ENCODE results near the gene PDIA2.

PDIA2 gene

DNA sequence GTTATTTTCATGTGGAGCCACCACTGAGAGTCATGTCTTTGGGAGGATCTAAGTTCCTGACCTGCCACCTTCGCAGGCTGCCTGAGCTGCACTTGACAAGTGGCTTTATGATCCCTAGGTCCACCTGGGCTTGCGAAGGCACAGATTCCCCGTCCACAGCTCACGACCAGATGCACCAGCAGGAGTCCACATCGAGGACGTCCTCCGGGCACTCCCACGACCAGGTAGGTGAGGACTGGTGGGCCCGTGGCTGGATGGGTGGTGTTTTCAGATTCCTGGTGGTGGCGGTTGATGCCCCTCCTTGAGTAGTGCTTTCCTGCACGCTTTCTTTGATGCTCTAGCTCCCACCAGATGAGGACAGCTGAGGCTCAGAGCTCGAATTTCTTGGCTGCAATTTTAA is 33.5 kb upstream of the PDIA2 start:
- TF ChIP-seq, protein P1, sequence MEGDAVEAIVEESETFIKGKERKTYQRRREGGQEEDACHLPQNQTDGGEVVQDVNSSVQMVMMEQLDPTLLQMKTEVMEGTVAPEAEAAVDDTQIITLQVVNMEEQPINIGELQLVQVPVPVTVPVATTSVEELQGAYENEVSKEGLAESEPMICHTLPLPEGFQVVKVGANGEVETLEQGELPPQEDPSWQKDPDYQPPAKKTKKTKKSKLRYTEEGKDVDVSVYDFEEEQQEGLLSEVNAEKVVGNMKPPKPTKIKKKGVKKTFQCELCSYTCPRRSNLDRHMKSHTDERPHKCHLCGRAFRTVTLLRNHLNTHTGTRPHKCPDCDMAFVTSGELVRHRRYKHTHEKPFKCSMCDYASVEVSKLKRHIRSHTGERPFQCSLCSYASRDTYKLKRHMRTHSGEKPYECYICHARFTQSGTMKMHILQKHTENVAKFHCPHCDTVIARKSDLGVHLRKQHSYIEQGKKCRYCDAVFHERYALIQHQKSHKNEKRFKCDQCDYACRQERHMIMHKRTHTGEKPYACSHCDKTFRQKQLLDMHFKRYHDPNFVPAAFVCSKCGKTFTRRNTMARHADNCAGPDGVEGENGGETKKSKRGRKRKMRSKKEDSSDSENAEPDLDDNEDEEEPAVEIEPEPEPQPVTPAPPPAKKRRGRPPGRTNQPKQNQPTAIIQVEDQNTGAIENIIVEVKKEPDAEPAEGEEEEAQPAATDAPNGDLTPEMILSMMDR (IDR thresholded peaks at IDR 0.05; ENCODE audit: low read depth, low read length) = no peak
- no peak for TF ChIP-seq EZH2phosphoT487 (IDR thresholded peaks at IDR 0.05; ENCODE audit: low read depth)
- peaks cover 12% of the 10 kb centered on the region for H3K4me1 ChIP-seq (ENCODE audit: low read length)

DNA sequence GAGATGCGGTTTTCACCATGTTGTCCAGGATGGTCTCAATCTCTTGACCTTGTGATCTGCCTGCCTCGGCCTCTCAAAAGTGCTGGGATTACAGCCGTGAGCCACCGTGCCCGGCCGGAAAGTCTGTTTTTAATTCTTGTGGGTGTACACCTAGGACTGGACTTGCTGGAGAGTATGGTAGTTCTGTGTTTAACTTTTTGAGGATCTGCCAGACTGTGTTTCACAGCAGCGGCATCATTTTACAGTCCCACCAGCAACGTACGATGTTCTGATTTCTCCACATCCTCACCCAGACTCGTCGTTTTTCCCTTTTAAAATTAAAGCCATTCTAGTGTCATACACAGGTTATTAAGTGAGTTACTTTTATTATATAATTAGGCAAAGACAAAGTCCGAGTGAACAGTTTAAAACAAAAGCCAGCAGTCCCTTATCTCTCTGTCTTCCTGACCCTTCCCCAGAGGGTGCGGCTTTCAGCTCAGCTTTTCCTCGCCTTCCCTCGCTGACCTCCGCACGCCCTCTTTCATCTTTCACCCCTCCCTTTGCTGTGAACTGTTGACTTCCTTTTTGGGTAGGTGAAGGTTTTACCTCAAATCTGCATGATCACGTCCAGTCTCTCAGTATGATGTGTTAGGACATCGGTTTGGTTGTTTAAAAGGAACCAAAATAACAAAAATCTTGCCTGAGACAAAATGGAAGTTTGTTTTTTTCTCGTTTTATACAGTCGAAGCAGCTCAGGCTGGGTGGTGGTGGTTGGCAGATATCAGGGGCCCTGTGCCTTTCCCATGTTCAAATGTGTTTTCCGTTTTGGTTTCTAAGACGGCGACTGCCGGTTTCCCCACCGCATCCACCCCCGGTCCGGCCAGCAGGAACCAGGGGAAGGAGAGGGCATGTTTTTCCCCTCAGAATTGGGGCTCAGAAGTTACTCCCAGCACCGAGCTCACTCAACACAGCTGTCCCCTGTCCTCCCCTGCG is 30.3 kb upstream of the PDIA2 start:
- Histone ChIP-seq H3K27me3 (ENCODE audit: low read depth, low read length) (no peaks in the 10 kb centered on the region), H3K4me3 (ENCODE audit: low read length) (peak overlapping the region; percentile 50), H3K9me3 (ENCODE audit: insufficient read depth, low read length) (no peaks in the 10 kb centered on the region), H3K4me1 (ENCODE audit: low read length) (peaks cover 12% of the 10 kb centered on the region), H3K4me2 (ENCODE audit: low read length) (peak overlapping the region; percentile 54), H3K79me2 (ENCODE audit: low read length) (no peaks in the 10 kb centered on the region), H3K27ac (ENCODE audit: low read length) (peak overlapping the region; percentile 58), H3K9ac (ENCODE audit: low read length) (peak overlapping the region; percentile 14; the same call in 1 of the 2 replicates), H2AFZ (ENCODE audit: low read depth, low read length) (no peak overlapping the region; the same call in 1 of the 2 replicates), H4K20me1 (ENCODE audit: insufficient read depth, low read length) (no peaks in the 10 kb centered on the region), H3K36me3 (replicated peaks; ENCODE audit: low read depth, low read length) (peaks cover 6% of the 10 kb centered on the region)
- no peak for TF ChIP-seq EZH2phosphoT487 (IDR thresholded peaks at IDR 0.05; ENCODE audit: low read depth)
- TF ChIP-seq, protein P1 (IDR thresholded peaks at IDR 0.05; ENCODE audit: low read depth, low read length) = no peak

More for the DNA sequence above, 33.5 kb upstream of the PDIA2 start:
- H3K9me3 ChIP-seq (ENCODE audit: insufficient read depth, low read length) = no peaks in the 10 kb centered on the region
- H3K79me2 ChIP-seq (ENCODE audit: low read length) = no peaks in the 10 kb centered on the region
- no peak overlapping the region for H3K4me3 ChIP-seq (ENCODE audit: low read length)
- H4K20me1 ChIP-seq (ENCODE audit: insufficient read depth, low read length) = no peaks in the 10 kb centered on the region
- no peak overlapping the region for H3K9ac ChIP-seq (ENCODE audit: low read length)
- no peak overlapping the region for H3K4me2 ChIP-seq (ENCODE audit: low read length)
- H3K27ac ChIP-seq (ENCODE audit: low read length) = no peak overlapping the region
- H3K36me3 ChIP-seq (replicated peaks; ENCODE audit: low read depth, low read length) = peaks cover 6% of the 10 kb centered on the region
- H2AFZ ChIP-seq (ENCODE audit: low read depth, low read length) = no peak overlapping the region
- H3K27me3 ChIP-seq (ENCODE audit: low read depth, low read length) = no peaks in the 10 kb centered on the region

DNA sequence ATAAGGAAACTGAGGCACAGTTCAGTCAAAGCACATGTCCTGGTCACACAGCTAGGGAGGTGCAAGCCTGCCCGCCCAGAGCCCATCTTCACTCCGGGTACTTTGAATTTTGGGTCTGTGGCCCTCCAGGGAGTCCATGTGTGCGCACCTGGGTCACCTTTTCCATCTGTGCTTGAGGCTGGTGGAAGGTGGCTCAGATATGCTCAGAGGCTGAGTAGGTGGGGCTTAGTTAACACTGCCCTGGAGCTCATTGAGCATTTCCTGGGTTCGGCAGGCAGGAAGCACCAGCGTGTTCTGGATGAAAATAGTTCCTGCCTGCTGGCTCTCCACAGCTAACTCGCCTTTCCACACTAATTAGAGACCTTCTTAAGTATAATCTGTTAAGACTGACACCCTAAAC is 29.1 kb upstream of the PDIA2 start:
- H2AFZ ChIP-seq (ENCODE audit: low read depth, low read length) = no peak overlapping the region

DNA sequence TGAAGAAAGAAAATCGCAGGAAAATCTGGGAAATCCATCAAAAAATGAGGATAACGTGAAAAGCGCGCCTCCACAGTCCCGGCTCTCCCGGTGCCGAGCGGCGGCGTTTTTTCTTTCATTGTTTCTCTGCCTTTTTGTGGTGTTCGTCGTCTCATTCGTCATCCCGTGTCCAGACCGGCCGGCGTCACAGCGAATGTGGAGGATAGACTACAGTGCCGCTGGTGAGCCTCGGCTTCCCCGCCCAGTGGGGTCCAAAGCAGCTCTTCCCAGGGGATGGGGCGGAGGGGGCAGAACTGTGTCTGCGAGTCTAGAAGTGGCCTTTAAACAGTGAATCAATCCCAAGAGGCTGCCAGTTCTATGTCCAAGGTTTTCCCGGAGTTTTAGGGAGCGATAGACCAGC is 28.5 kb upstream of the PDIA2 start:
- no peak overlapping the region for H3K27ac ChIP-seq (ENCODE audit: low read length)
- no peak overlapping the region for H3K9ac ChIP-seq (ENCODE audit: low read length)
- no peak overlapping the region for H3K4me2 ChIP-seq (ENCODE audit: low read length)

More for the DNA sequence above, 29.1 kb upstream of the PDIA2 start:
- Histone ChIP-seq H3K36me3 (replicated peaks; ENCODE audit: low read depth, low read length) (peaks cover 6% of the 10 kb centered on the region), H3K4me3 (ENCODE audit: low read length) (no peak overlapping the region), H3K9ac (ENCODE audit: low read length) (no peak overlapping the region), H3K79me2 (ENCODE audit: low read length) (no peaks in the 10 kb centered on the region), H3K4me1 (ENCODE audit: low read length) (peaks cover 12% of the 10 kb centered on the region), H4K20me1 (ENCODE audit: insufficient read depth, low read length) (no peaks in the 10 kb centered on the region), H3K9me3 (ENCODE audit: insufficient read depth, low read length) (no peaks in the 10 kb centered on the region), H3K4me2 (ENCODE audit: low read length) (no peak overlapping the region), H3K27ac (ENCODE audit: low read length) (no peak overlapping the region), H3K27me3 (ENCODE audit: low read depth, low read length) (no peaks in the 10 kb centered on the region)
- no peak for TF ChIP-seq EZH2phosphoT487 (IDR thresholded peaks at IDR 0.05; ENCODE audit: low read depth)
- TF ChIP-seq, protein P1 (IDR thresholded peaks at IDR 0.05; ENCODE audit: low read depth, low read length) = no peak

More for the DNA sequence above, 28.5 kb upstream of the PDIA2 start:
- no peak for TF ChIP-seq EZH2phosphoT487 (IDR thresholded peaks at IDR 0.05; ENCODE audit: low read depth)
- TF ChIP-seq, protein P1 (IDR thresholded peaks at IDR 0.05; ENCODE audit: low read depth, low read length) = no peak
- no peak overlapping the region for H3K4me3 ChIP-seq (ENCODE audit: low read length)
- H3K9me3 ChIP-seq (ENCODE audit: insufficient read depth, low read length) = no peaks in the 10 kb centered on the region
- no peaks in the 10 kb centered on the region for H4K20me1 ChIP-seq (ENCODE audit: insufficient read depth, low read length)
- H3K4me1 ChIP-seq (ENCODE audit: low read length) = peaks cover 12% of the 10 kb centered on the region
- peaks cover 6% of the 10 kb centered on the region for H3K36me3 ChIP-seq (replicated peaks; ENCODE audit: low read depth, low read length)
- no peaks in the 10 kb centered on the region for H3K79me2 ChIP-seq (ENCODE audit: low read length)
- no peak overlapping the region for H2AFZ ChIP-seq (ENCODE audit: low read depth, low read length)
- no peaks in the 10 kb centered on the region for H3K27me3 ChIP-seq (ENCODE audit: low read depth, low read length)
